ENCODE data around the gene LEMD2.

The LEMD2 gene

GRCh38 chr6:33794910-33795623 is 6.1 kb upstream of the LEMD2 start:
- H3K27me3 ChIP-seq (ENCODE audit: control insufficient read depth, low read length), result peaks cover 12% of the 10 kb centered on the region; the same call in 1 of the 2 replicates
- no peaks in the 10 kb centered on the region for H3F3A ChIP-seq (ENCODE audit: control insufficient read depth, insufficient read depth)
- no peaks in the 10 kb centered on the region for H4K20me1 ChIP-seq (ENCODE audit: control insufficient read depth, insufficient read depth, low read depth, low read length)
- H3K36me3 ChIP-seq (ENCODE audit: control insufficient read depth, low read length), result no peaks in the 10 kb centered on the region
- no peak overlapping the region for H3K4me2 ChIP-seq (ENCODE audit: low read length)
- H3K27ac ChIP-seq (ENCODE audit: low read depth, low read length), result no peak overlapping the region
- TF ChIP-seq EZH2phosphoT487 (IDR thresholded peaks at IDR 0.05; ENCODE audit: borderline replicate concordance, low read length), result no peak
- TF ChIP-seq, protein P1, sequence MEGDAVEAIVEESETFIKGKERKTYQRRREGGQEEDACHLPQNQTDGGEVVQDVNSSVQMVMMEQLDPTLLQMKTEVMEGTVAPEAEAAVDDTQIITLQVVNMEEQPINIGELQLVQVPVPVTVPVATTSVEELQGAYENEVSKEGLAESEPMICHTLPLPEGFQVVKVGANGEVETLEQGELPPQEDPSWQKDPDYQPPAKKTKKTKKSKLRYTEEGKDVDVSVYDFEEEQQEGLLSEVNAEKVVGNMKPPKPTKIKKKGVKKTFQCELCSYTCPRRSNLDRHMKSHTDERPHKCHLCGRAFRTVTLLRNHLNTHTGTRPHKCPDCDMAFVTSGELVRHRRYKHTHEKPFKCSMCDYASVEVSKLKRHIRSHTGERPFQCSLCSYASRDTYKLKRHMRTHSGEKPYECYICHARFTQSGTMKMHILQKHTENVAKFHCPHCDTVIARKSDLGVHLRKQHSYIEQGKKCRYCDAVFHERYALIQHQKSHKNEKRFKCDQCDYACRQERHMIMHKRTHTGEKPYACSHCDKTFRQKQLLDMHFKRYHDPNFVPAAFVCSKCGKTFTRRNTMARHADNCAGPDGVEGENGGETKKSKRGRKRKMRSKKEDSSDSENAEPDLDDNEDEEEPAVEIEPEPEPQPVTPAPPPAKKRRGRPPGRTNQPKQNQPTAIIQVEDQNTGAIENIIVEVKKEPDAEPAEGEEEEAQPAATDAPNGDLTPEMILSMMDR (IDR thresholded peaks at IDR 0.05; ENCODE audit: low read depth, low read length, poor library complexity, severe bottlenecking), result no peak
- H3K4me3 ChIP-seq (ENCODE audit: low read length), result no peak overlapping the region
- H3K9me3 ChIP-seq (ENCODE audit: control insufficient read depth, insufficient read depth, low read length), result no peaks in the 10 kb centered on the region
- no peaks in the 10 kb centered on the region for H3K9me2 ChIP-seq (replicated peaks; ENCODE audit: control insufficient read depth, low read length)
- no peaks in the 10 kb centered on the region for H3K4me1 ChIP-seq (ENCODE audit: control insufficient read depth, low read length)
- H3K79me2 ChIP-seq (ENCODE audit: control insufficient read depth, low read length), result no peaks in the 10 kb centered on the region

GRCh38 chr6:33792981-33793380 is 4.1 kb upstream of the LEMD2 start:
- H3K4me2 ChIP-seq (ENCODE audit: low read length), result no peak overlapping the region
- no peak overlapping the region for H3K27ac ChIP-seq (ENCODE audit: low read depth, low read length)
- no peaks in the 10 kb centered on the region for H3F3A ChIP-seq (ENCODE audit: control insufficient read depth, insufficient read depth)
- H3K27me3 ChIP-seq (ENCODE audit: control insufficient read depth, low read length), result peaks cover 6% of the 10 kb centered on the region; the same call in 1 of the 2 replicates
- H3K4me3 ChIP-seq (ENCODE audit: low read length), result no peak overlapping the region
- peaks cover 5% of the 10 kb centered on the region for H3K4me1 ChIP-seq (ENCODE audit: control insufficient read depth, low read length)
- H3K79me2 ChIP-seq (ENCODE audit: control insufficient read depth, low read length), result peaks cover 13% of the 10 kb centered on the region
- H3K36me3 ChIP-seq (ENCODE audit: control insufficient read depth, low read length), result no peaks in the 10 kb centered on the region
- H3K9me3 ChIP-seq (ENCODE audit: control insufficient read depth, insufficient read depth, low read length), result no peaks in the 10 kb centered on the region
- no peaks in the 10 kb centered on the region for H3K9me2 ChIP-seq (replicated peaks; ENCODE audit: control insufficient read depth, low read length)
- no peaks in the 10 kb centered on the region for H4K20me1 ChIP-seq (ENCODE audit: control insufficient read depth, insufficient read depth, low read depth, low read length)
- TF ChIP-seq EZH2phosphoT487 (IDR thresholded peaks at IDR 0.05; ENCODE audit: borderline replicate concordance, low read length), result no peak
- TF ChIP-seq, protein P1 (IDR thresholded peaks at IDR 0.05; ENCODE audit: low read depth, low read length, poor library complexity, severe bottlenecking), result no peak

- Histone ChIP-seq H3K79me2 (ENCODE audit: control insufficient read depth, low read length) (peaks cover 26% of the 10 kb centered on the region), H3K27me3 (ENCODE audit: control insufficient read depth, low read length) (no peaks in the 10 kb centered on the region), H3K9me3 (ENCODE audit: control insufficient read depth, insufficient read depth, low read length) (no peaks in the 10 kb centered on the region), H3K27ac (ENCODE audit: low read depth, low read length) (no peak overlapping the region), H3K4me3 (ENCODE audit: low read length) (no peak overlapping the region), H3K4me2 (ENCODE audit: low read length) (no peak overlapping the region), H3K4me1 (ENCODE audit: control insufficient read depth, low read length) (peaks cover 19% of the 10 kb centered on the region), H4K20me1 (ENCODE audit: control insufficient read depth, insufficient read depth, low read depth, low read length) (peaks cover 11% of the 10 kb centered on the region), H3K36me3 (ENCODE audit: control insufficient read depth, low read length) (peaks cover 12% of the 10 kb centered on the region), H3K9me2 (replicated peaks; ENCODE audit: control insufficient read depth, low read length) (no peaks in the 10 kb centered on the region), H3F3A (ENCODE audit: control insufficient read depth, insufficient read depth) (no peaks in the 10 kb centered on the region)
- TF ChIP-seq, protein P1 (IDR thresholded peaks at IDR 0.05; ENCODE audit: low read depth, low read length, poor library complexity, severe bottlenecking), result no peak
- no peak for TF ChIP-seq EZH2phosphoT487 (IDR thresholded peaks at IDR 0.05; ENCODE audit: borderline replicate concordance, low read length)
These were observed 2.7 kb upstream of the LEMD2 start for GRCh38 chr6:33791620-33792019.
